KMS-11 (cell line): ENCODE measurements around the gene MEX3B.

Experiments used
- H2AFZ ChIP-seq: fragments of 200-600 bp; sonication (generic); 2 replicates; pipeline ENCODE4 v1.6.1; 2016; ENCODE audit warnings: antibody characterized with exemption, mixed run types, low read depth
- H3K27ac ChIP-seq: fragments of 200-600 bp; sonication (generic); 2 replicates; pipeline ENCODE4 v1.6.1; 2016; ENCODE audit warnings: mild to moderate bottlenecking, mixed run types
- H3K27me3 ChIP-seq: fragments of 200-600 bp; sonication (generic); 2 replicates; pipeline ENCODE4 v1.6.1; 2017; ENCODE audit warnings: mild to moderate bottlenecking, low read depth, mixed run types, moderate library complexity; ENCODE audit not compliant: insufficient read depth
- H3K36me3 ChIP-seq: fragments of 200-600 bp; sonication (generic); 2 replicates; pipeline ENCODE4 v1.6.1; 2017; ENCODE audit warnings: mild to moderate bottlenecking, mixed run types; ENCODE audit not compliant: insufficient read depth
- H3K4me1 ChIP-seq: fragments of 200-600 bp; sonication (generic); 2 replicates; pipeline ENCODE4 v1.6.1; 2016; ENCODE audit warnings: mild to moderate bottlenecking, low read depth, mixed run types; ENCODE audit not compliant: poor library complexity, severe bottlenecking
- H3K4me2 ChIP-seq: fragments of 200-600 bp; sonication (generic); 2 replicates; pipeline ENCODE4 v1.7.0; 2016; ENCODE audit warnings: mild to moderate bottlenecking, mixed run types
- H3K4me3 ChIP-seq: fragments of 200-600 bp; sonication (generic); IDR thresholded peaks from 2 replicates; pipeline ENCODE4 v1.6.1; 2017; ENCODE audit warnings: low read depth, low read length, mixed read lengths; ENCODE audit not compliant: insufficient read depth
- H3K79me2 ChIP-seq: fragments of 200-600 bp; sonication (generic); 2 replicates; pipeline ENCODE4 v1.6.1; 2016; ENCODE audit warnings: low read depth, mixed run types; ENCODE audit not compliant: insufficient read depth
- H3K9ac ChIP-seq: fragments of 200-600 bp; sonication (generic); 2 replicates; pipeline ENCODE4 v1.6.1; 2016; ENCODE audit warnings: mild to moderate bottlenecking, mixed run types
- H4K20me1 ChIP-seq: fragments of 200-600 bp; sonication (generic); 2 replicates; pipeline ENCODE4 v1.6.1; 2016; ENCODE audit warnings: mild to moderate bottlenecking, mixed run types; ENCODE audit not compliant: insufficient read depth
- CTCF ChIP-seq: fragments of 200-600 bp; sonication (generic); conservative IDR thresholded peaks from 2 replicates; pipeline ENCODE4 v1.6.1; 2017; ENCODE audit warnings: low read depth, mild to moderate bottlenecking, antibody characterized with exemption, low read length, moderate library complexity, mixed read lengths

MEX3B gene

DNA sequence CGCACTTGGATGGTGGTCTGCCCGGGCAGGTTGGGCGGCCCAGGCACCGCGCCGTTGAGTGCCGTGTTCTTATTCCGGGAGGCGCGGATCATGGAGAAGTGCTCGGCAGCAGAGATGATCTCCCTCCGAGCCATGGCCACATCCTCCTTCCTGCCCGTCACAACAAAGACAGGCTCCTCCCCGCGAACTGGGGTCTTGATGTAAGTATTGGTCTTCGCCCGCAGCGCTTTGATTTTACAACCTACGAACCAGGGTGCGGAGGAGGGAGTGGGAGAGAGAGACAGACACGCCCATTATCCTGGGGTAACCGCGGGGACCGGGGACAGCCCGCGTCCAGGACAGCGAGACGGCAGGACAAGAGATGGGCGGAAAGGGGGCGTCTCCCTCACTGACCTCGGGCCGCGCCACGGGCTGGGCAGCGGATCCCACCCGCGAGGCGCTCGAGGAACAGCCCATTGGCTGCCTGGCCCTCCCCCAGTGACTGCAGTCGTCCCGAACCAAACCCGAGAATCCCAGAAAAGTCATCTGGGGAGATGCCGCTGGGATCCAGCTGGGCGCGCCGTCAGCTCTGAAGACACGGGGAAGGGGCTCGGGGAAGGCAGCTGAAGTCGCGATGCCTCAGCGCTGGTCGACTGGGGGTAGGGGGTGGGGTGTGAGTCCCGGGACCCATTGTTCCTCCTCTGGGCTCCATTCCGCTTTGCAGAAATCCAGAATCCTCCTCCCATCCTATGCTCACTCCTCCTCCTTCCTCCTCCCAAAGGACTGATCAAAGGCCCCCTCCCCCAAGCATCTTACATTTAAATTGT is 1.2 kb downstream of the MEX3B start:
- Histone ChIP-seq H3K27ac (no peak overlapping the region), H3K36me3 (no peaks in the 10 kb centered on the region), H3K4me1 (no peaks in the 10 kb centered on the region), H2AFZ (peak overlapping the region; percentile 90), H3K9ac (no peak overlapping the region; the same call in 1 of the 2 replicates), H3K4me2 (peak overlapping the region; percentile 82), H3K27me3 (no peaks in the 10 kb centered on the region), H4K20me1 (no peaks in the 10 kb centered on the region), H3K79me2 (no peaks in the 10 kb centered on the region), H3K4me3 (no peak overlapping the region)
- no peak for TF ChIP-seq CTCF

GRCh38 chr15:82043796-82044372 is 1.9 kb downstream of the MEX3B start:
- no peak overlapping the region for H3K27ac ChIP-seq
- H4K20me1 ChIP-seq: no peaks in the 10 kb centered on the region
- H3K9ac ChIP-seq: no peak overlapping the region
- peak overlapping the region; percentile 82; the same call in 1 of the 2 replicates for H3K4me2 ChIP-seq
- H3K36me3 ChIP-seq: no peaks in the 10 kb centered on the region
- no peaks in the 10 kb centered on the region for H3K79me2 ChIP-seq
- no peaks in the 10 kb centered on the region for H3K4me1 ChIP-seq
- no peaks in the 10 kb centered on the region for H3K27me3 ChIP-seq
- H2AFZ ChIP-seq: no peak overlapping the region
- no peak for TF ChIP-seq CTCF
- no peak overlapping the region for H3K4me3 ChIP-seq

- Histone ChIP-seq H4K20me1 (no peaks in the 10 kb centered on the region), H2AFZ (no peak overlapping the region), H3K79me2 (no peaks in the 10 kb centered on the region), H3K4me3 (no peak overlapping the region), H3K36me3 (no peaks in the 10 kb centered on the region), H3K4me2 (no peak overlapping the region), H3K27me3 (no peaks in the 10 kb centered on the region), H3K9ac (no peak overlapping the region), H3K27ac (no peak overlapping the region), H3K4me1 (no peaks in the 10 kb centered on the region)
- TF ChIP-seq CTCF: no peak
Observed at GRCh38 chr15:82043130-82043673, 2.6 kb downstream of the MEX3B start.

DNA sequence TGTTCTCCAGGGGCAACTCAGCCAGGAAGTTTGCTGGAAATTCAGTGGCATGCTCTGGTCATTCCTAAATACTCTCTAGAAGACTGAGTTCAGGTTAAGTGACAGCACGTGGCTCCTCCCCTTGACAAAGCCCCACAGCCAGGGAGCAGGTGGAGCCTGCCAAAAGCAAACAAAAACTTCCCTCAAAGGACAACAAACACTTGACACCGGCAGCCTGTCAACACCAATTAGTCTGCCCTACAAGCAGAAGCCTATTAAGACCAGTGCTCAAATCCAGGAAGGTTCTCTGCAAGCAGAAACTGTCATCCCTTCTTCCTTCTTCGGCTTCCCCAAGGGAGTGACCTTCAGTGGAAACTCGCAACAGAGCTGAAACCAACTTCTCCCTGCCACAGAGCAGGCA is 5.0 kb downstream of the MEX3B start:
- Histone ChIP-seq H3K9ac (no peak overlapping the region), H3K4me1 (no peaks in the 10 kb centered on the region), H3K4me2 (no peak overlapping the region), H3K27me3 (no peaks in the 10 kb centered on the region), H3K36me3 (no peaks in the 10 kb centered on the region), H3K79me2 (no peaks in the 10 kb centered on the region), H2AFZ (no peak overlapping the region), H4K20me1 (no peaks in the 10 kb centered on the region), H3K27ac (no peak overlapping the region), H3K4me3 (no peak overlapping the region)
- TF ChIP-seq CTCF: no peak
